Measurements from ENCODE around the gene LRP1B.
"Not testable (repeated sequence)": the region's sequence is repeated elsewhere in the genome, so short reads cannot be mapped to it uniquely, and the experiment has no call there.

LRP1B gene

GRCh38 chr2:142130111-142131009 is 456 bp downstream of the LRP1B start:
- TF ChIP-seq ZNF274 (IDR thresholded peaks at IDR 0.05; ENCODE audit: low read depth, low read length) = no peak
- H3K4me3 ChIP-seq (ENCODE audit: low read length) = peak overlapping the region; percentile 68

- no peak for TF ChIP-seq ZNF274 (IDR thresholded peaks at IDR 0.05; ENCODE audit: low read depth, low read length)
These were observed 2.7 kb downstream of the LRP1B start for GRCh38 chr2:142128105-142128504.

GRCh38 chr2:142127248-142127647 is 3.6 kb downstream of the LRP1B start:
- no peak for TF ChIP-seq ZNF274 (IDR thresholded peaks at IDR 0.05; ENCODE audit: low read depth, low read length)
- no peak overlapping the region for H3K4me3 ChIP-seq (ENCODE audit: low read length)

More at GRCh38 chr2:142128105-142128504, 2.7 kb downstream of the LRP1B start:
- no peak overlapping the region for H3K4me3 ChIP-seq (ENCODE audit: low read length)

GRCh38 chr2:142124706-142125105 is 6.1 kb downstream of the LRP1B start:
- TF ChIP-seq ZNF274 (IDR thresholded peaks at IDR 0.05; ENCODE audit: low read depth, low read length) = no peak
- no peak overlapping the region for H3K4me3 ChIP-seq (ENCODE audit: low read length)

GRCh38 chr2:142119347-142119746 is 11.5 kb downstream of the LRP1B start:
- TF ChIP-seq ZNF274 (IDR thresholded peaks at IDR 0.05; ENCODE audit: low read depth, low read length) = no peak
- no peak overlapping the region for H3K4me3 ChIP-seq (ENCODE audit: low read length)

GRCh38 chr2:142112757-142113221 is 18.0 kb downstream of the LRP1B start:
- no peak overlapping the region for H3K4me3 ChIP-seq (ENCODE audit: low read length)
- no peak for TF ChIP-seq ZNF274 (IDR thresholded peaks at IDR 0.05; ENCODE audit: low read depth, low read length)

- no peak overlapping the region for H3K4me3 ChIP-seq (ENCODE audit: low read length)
- TF ChIP-seq ZNF274 (IDR thresholded peaks at IDR 0.05; ENCODE audit: low read depth, low read length) = no peak
These were observed 26.6 kb downstream of the LRP1B start for GRCh38 chr2:142104134-142104758.

GRCh38 chr2:142100970-142101369 is 29.8 kb downstream of the LRP1B start:
- H3K4me3 ChIP-seq (ENCODE audit: low read length) = no peak overlapping the region
- TF ChIP-seq ZNF274 (IDR thresholded peaks at IDR 0.05; ENCODE audit: low read depth, low read length) = no peak

GRCh38 chr2:142100139-142100873 is 30.5 kb downstream of the LRP1B start:
- no peak overlapping the region for H3K4me3 ChIP-seq (ENCODE audit: low read length)

GRCh38 chr2:142097711-142098110 is 33.1 kb downstream of the LRP1B start:
- H3K4me3 ChIP-seq (ENCODE audit: low read length) = no peak overlapping the region
- TF ChIP-seq ZNF274 (IDR thresholded peaks at IDR 0.05; ENCODE audit: low read depth, low read length) = no peak

More at GRCh38 chr2:142100139-142100873, 30.5 kb downstream of the LRP1B start:
- no peak for TF ChIP-seq ZNF274 (IDR thresholded peaks at IDR 0.05; ENCODE audit: low read depth, low read length)

- no peak for TF ChIP-seq ZNF274 (IDR thresholded peaks at IDR 0.05; ENCODE audit: low read depth, low read length)
- H3K4me3 ChIP-seq (ENCODE audit: low read length) = no peak overlapping the region
These were observed 35.2 kb downstream of the LRP1B start for GRCh38 chr2:142095647-142096046.

- no peak for TF ChIP-seq ZNF274 (IDR thresholded peaks at IDR 0.05; ENCODE audit: low read depth, low read length)
- H3K4me3 ChIP-seq (ENCODE audit: low read length) = no peak overlapping the region
These were observed 36.6 kb downstream of the LRP1B start for GRCh38 chr2:142094233-142094632.

GRCh38 chr2:142088058-142088568 is 42.7 kb downstream of the LRP1B start:
- no peak overlapping the region for H3K4me3 ChIP-seq (ENCODE audit: low read length)
- no peak for TF ChIP-seq ZNF274 (IDR thresholded peaks at IDR 0.05; ENCODE audit: low read depth, low read length)

- not testable (repeated sequence) for H3K4me3 ChIP-seq (ENCODE audit: low read length)
These were observed 43.2 kb downstream of the LRP1B start for GRCh38 chr2:142087585-142087984.

Data from GM08714 (cell line).